Measurements from ENCODE around the gene ACTL7B. TPM values are rescaled to one million over a fixed set of nuclear protein-coding genes. Genes with fewer than 3 reads are reported as not detected.

Gene ACTL7B, protein sequence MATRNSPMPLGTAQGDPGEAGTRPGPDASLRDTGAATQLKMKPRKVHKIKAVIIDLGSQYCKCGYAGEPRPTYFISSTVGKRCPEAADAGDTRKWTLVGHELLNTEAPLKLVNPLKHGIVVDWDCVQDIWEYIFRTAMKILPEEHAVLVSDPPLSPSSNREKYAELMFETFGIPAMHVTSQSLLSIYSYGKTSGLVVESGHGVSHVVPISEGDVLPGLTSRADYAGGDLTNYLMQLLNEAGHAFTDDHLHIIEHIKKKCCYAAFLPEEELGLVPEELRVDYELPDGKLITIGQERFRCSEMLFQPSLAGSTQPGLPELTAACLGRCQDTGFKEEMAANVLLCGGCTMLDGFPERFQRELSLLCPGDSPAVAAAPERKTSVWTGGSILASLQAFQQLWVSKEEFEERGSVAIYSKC
- polyA plus RNA-seq (not detected in 2 replicates), polyA minus RNA-seq (0.23 and 0.24 TPM in 2 replicates)

DNA sequence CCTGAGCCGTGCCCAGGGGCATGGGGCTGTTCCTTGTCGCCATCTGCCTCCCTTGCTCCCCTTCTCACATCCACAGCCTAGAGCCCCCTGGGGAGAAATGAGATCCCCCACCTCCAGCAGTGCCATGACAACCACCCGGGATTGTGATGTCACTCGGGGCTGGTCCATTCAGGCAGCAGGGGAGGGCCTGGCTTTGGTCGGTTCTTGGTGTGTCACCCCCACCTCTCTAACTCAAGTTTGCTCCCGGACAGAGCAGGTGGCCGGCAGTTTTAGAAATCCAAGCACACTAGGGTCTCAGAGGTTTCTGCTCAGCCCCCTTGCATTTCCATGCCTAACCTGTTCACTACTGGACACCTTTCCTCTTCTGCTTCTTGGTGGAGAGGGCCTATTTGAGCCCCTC is at the start of gene ACTL7B:
Gene ACTL7B (minus strand): TSS at position 99 of the 400 bp plus-strand sequence. CDS start 56 bp downstream, at position 43.
- no peaks in the 10 kb centered on the region for H3K36me3 ChIP-seq (ENCODE audit: insufficient read depth, low read length)
- H3K9ac ChIP-seq (ENCODE audit: low read length) = no peak within 1 kb of the TSS
- no peak within 1 kb of the TSS for H3K4me2 ChIP-seq (ENCODE audit: low read length)
- no peaks in the 10 kb centered on the region for H3F3A ChIP-seq (ENCODE audit: insufficient read depth, low read length, poor library complexity, severe bottlenecking)
- H3K9me2 ChIP-seq (ENCODE audit: insufficient read depth, low read length) = no peaks in the 10 kb centered on the region
- no peaks in the 10 kb centered on the region for H3K9me3 ChIP-seq (ENCODE audit: low read length)
- H3K4me3 ChIP-seq (ENCODE audit: low read length) = no peak within 1 kb of the TSS
- H2AFZ ChIP-seq (ENCODE audit: low read depth, low read length) = no peak within 1 kb of the TSS
- H4K20me1 ChIP-seq (ENCODE audit: insufficient read depth) = no peaks in the 10 kb centered on the region
- no peaks in the 10 kb centered on the region for H3K79me2 ChIP-seq (replicated peaks; ENCODE audit: insufficient read depth, low read length)
- TF ChIP-seq POLR2AphosphoS5 (IDR thresholded peaks at IDR 0.05) = no peak
- TF ChIP-seq, protein P1, sequence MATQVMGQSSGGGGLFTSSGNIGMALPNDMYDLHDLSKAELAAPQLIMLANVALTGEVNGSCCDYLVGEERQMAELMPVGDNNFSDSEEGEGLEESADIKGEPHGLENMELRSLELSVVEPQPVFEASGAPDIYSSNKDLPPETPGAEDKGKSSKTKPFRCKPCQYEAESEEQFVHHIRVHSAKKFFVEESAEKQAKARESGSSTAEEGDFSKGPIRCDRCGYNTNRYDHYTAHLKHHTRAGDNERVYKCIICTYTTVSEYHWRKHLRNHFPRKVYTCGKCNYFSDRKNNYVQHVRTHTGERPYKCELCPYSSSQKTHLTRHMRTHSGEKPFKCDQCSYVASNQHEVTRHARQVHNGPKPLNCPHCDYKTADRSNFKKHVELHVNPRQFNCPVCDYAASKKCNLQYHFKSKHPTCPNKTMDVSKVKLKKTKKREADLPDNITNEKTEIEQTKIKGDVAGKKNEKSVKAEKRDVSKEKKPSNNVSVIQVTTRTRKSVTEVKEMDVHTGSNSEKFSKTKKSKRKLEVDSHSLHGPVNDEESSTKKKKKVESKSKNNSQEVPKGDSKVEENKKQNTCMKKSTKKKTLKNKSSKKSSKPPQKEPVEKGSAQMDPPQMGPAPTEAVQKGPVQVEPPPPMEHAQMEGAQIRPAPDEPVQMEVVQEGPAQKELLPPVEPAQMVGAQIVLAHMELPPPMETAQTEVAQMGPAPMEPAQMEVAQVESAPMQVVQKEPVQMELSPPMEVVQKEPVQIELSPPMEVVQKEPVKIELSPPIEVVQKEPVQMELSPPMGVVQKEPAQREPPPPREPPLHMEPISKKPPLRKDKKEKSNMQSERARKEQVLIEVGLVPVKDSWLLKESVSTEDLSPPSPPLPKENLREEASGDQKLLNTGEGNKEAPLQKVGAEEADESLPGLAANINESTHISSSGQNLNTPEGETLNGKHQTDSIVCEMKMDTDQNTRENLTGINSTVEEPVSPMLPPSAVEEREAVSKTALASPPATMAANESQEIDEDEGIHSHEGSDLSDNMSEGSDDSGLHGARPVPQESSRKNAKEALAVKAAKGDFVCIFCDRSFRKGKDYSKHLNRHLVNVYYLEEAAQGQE (IDR thresholded peaks at IDR 0.05; ENCODE audit: borderline replicate concordance) = no peak
- no peak for TF ChIP-seq RAD21 (conservative IDR thresholded peaks at IDR 0.05)
- TF ChIP-seq, protein P2, sequence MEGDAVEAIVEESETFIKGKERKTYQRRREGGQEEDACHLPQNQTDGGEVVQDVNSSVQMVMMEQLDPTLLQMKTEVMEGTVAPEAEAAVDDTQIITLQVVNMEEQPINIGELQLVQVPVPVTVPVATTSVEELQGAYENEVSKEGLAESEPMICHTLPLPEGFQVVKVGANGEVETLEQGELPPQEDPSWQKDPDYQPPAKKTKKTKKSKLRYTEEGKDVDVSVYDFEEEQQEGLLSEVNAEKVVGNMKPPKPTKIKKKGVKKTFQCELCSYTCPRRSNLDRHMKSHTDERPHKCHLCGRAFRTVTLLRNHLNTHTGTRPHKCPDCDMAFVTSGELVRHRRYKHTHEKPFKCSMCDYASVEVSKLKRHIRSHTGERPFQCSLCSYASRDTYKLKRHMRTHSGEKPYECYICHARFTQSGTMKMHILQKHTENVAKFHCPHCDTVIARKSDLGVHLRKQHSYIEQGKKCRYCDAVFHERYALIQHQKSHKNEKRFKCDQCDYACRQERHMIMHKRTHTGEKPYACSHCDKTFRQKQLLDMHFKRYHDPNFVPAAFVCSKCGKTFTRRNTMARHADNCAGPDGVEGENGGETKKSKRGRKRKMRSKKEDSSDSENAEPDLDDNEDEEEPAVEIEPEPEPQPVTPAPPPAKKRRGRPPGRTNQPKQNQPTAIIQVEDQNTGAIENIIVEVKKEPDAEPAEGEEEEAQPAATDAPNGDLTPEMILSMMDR (IDR thresholded peaks at IDR 0.05; ENCODE audit: poor library complexity, severe bottlenecking) = no peak
- no peak for TF ChIP-seq MXI1 (conservative IDR thresholded peaks at IDR 0.05; ENCODE audit: poor library complexity, severe bottlenecking)
- no peak within 1 kb of the TSS for H3K27ac ChIP-seq (ENCODE audit: low read length)
- no peaks in the 10 kb centered on the region for H3K27me3 ChIP-seq (ENCODE audit: insufficient read depth, low read depth, low read length)

DNA sequence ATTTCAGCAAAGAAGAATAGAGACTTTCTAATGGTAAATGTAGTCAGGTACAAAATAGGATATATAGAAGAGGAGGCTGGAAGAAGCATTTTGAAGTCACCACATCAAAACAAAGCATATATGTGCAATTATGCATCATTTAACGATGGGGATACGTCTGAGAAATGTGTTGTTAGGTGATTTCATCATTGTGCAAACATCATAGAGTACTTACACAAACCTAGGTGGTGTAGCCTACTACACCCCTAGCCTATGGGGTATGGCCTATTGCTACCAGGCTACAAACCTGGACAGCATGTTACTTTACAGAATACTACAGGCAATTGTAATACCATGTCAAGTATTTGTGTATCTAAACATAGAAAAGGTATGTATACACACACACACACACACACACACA is 49.7 kb upstream of the ACTL7B start:
- no peak for TF ChIP-seq RAD21 (conservative IDR thresholded peaks at IDR 0.05)
- TF ChIP-seq, protein P1 (IDR thresholded peaks at IDR 0.05; ENCODE audit: borderline replicate concordance) = no peak
- no peak for TF ChIP-seq POLR2AphosphoS5 (IDR thresholded peaks at IDR 0.05)
- TF ChIP-seq SMC3 (conservative IDR thresholded peaks at IDR 0.05; ENCODE audit: poor library complexity) = no peak
- TF ChIP-seq EP300 (conservative IDR thresholded peaks at IDR 0.05; ENCODE audit: poor library complexity, severe bottlenecking) = no peak
- no peak for TF ChIP-seq MXI1 (conservative IDR thresholded peaks at IDR 0.05; ENCODE audit: poor library complexity, severe bottlenecking)
- TF ChIP-seq TAF1 (IDR thresholded peaks at IDR 0.05; ENCODE audit: low read depth) = no peak
- TF ChIP-seq EZH2 (IDR thresholded peaks at IDR 0.05; ENCODE audit: borderline replicate concordance, insufficient read depth, low read length, poor library complexity, severe bottlenecking) = no peak
- TF ChIP-seq, protein P2 (IDR thresholded peaks at IDR 0.05; ENCODE audit: poor library complexity, severe bottlenecking) = no peak
- Histone ChIP-seq H3K4me3 (ENCODE audit: low read length) (no peak overlapping the region), H3K79me2 (replicated peaks; ENCODE audit: insufficient read depth, low read length) (no peaks in the 10 kb centered on the region), H3K9ac (ENCODE audit: low read length) (no peak overlapping the region), H3K27ac (ENCODE audit: low read length) (no peak overlapping the region), H3K9me2 (ENCODE audit: insufficient read depth, low read length) (no peaks in the 10 kb centered on the region), H3K4me2 (ENCODE audit: low read length) (no peak overlapping the region), H4K20me1 (ENCODE audit: insufficient read depth) (no peaks in the 10 kb centered on the region), H2AFZ (ENCODE audit: low read depth, low read length) (no peak overlapping the region), H3K36me3 (ENCODE audit: insufficient read depth, low read length) (peaks cover 7% of the 10 kb centered on the region), H3F3A (ENCODE audit: insufficient read depth, low read length, poor library complexity, severe bottlenecking) (no peaks in the 10 kb centered on the region), H3K9me3 (ENCODE audit: low read length) (no peaks in the 10 kb centered on the region), H3K27me3 (ENCODE audit: insufficient read depth, low read depth, low read length) (no peaks in the 10 kb centered on the region)
